ENCODE results near the gene CEP135.

- no peak for TF ChIP-seq POLR2AphosphoS5 (IDR thresholded peaks at IDR 0.05; ENCODE audit: borderline replicate concordance, low read depth, low read length)
- TF ChIP-seq EZH2 (IDR thresholded peaks at IDR 0.05): no peak
- TF ChIP-seq FOXP2 (optimal IDR thresholded peaks at IDR 0.05; ENCODE audit: control extremely low read depth, extremely low read length, insufficient read depth): no peak
Measured at GRCh38 chr4:55931833-55932232, 16.9 kb upstream of the CEP135 start.
